HepG2 (cell line): ENCODE results near the gene COQ9. TPM values are rescaled to one million over a fixed set of nuclear protein-coding genes. Genes with fewer than 3 reads are reported as not detected.

ENCODE experiments used
- ARID4A ChIP-seq: sonication (generic); formaldehyde crosslinking; IDR thresholded peaks from 2 replicates; pipeline ENCODE4 v1.5.0; 2020; ENCODE audit warnings: mild to moderate bottlenecking, missing genetic modification reagents, borderline replicate concordance
- ARNT2 ChIP-seq: sonication (generic); formaldehyde crosslinking; IDR thresholded peaks from 2 replicates; pipeline ENCODE4 v1.8.0; 2022; ENCODE audit warnings: mild to moderate bottlenecking, low read depth, missing genetic modification reagents, moderate library complexity
- CBX2 ChIP-seq, 2 experiments: fragments of 200-600 bp in 1 of 2; sonication (generic); formaldehyde crosslinking in 1 of 2; IDR thresholded peaks; 2 replicates each; pipeline versions ENCODE4 v1.7.0 to v1.8.1; 2018 to 2022; ENCODE audit warnings: low read depth in 2 of 2, low read length in 1 of 2, mild to moderate bottlenecking in 1 of 2, missing genetic modification reagents in 1 of 2
- CEBPB ChIP-seq: IDR thresholded peaks from 2 replicates; pipeline ENCODE4 v1.6.1; 2011; ENCODE audit warnings: low read depth, low read length, improper control_type of control experiment, borderline replicate concordance
- MEF2D ChIP-seq: sonication (generic); formaldehyde crosslinking; IDR thresholded peaks from 2 replicates; pipeline ENCODE4 v1.5.1; 2020; ENCODE audit warnings: mild to moderate bottlenecking, missing genetic modification reagents
- NFKB2 ChIP-seq: sonication (generic); formaldehyde crosslinking; IDR thresholded peaks from 2 replicates; pipeline ENCODE4 v1.4.0; 2020; ENCODE audit warnings: missing genetic modification reagents, borderline replicate concordance
- NONO ChIP-seq, 2 experiments: fragments of 450-650 bp in 1 of 2; sonication (generic) in 1 of 2; formaldehyde crosslinking in 1 of 2; IDR thresholded peaks in 1 of 2; conservative IDR thresholded peaks in 1 of 2; 2 replicates each; pipeline versions ENCODE4 v1.6.1 to v1.8.0; 2017 to 2022; ENCODE audit warnings: mild to moderate bottlenecking in 1 of 2, missing genetic modification reagents in 1 of 2, moderate library complexity in 1 of 2
- NR2C2 ChIP-seq: sonication (generic); formaldehyde crosslinking; IDR thresholded peaks from 2 replicates; pipeline ENCODE4 v1.4.0; 2020; ENCODE audit warnings: missing genetic modification reagents, mild to moderate bottlenecking, moderate library complexity, borderline replicate concordance
- RBM39 ChIP-seq: fragments of 200-400 bp; formaldehyde crosslinking; IDR thresholded peaks from one replicate; pipeline ENCODE4 v1.6.1; 2018; ENCODE audit warnings: antibody characterized with exemption, mild to moderate bottlenecking, low read depth, low read length; ENCODE audit not compliant: poor library complexity, severe bottlenecking
- SKIL ChIP-seq: sonication (generic); formaldehyde crosslinking; IDR thresholded peaks from 2 replicates; pipeline ENCODE4 v1.8.0; 2022; ENCODE audit warnings: missing genetic modification reagents, mild to moderate bottlenecking, moderate library complexity, borderline replicate concordance
- SOX5 ChIP-seq: IDR thresholded peaks from 2 replicates; pipeline ENCODE4 v1.6.1; 2016; ENCODE audit warnings: borderline replicate concordance
- TBP ChIP-seq: sonication (generic); formaldehyde crosslinking; IDR thresholded peaks from 2 replicates; pipeline ENCODE4 v1.5.0; 2020; ENCODE audit warnings: missing genetic modification reagents
- ZBTB7A ChIP-seq: sonication (generic); formaldehyde crosslinking; IDR thresholded peaks from 2 replicates; pipeline ENCODE4 v1.8.0; 2022; ENCODE audit warnings: mild to moderate bottlenecking, missing genetic modification reagents
- ZNF121 ChIP-seq: sonication (generic); formaldehyde crosslinking; IDR thresholded peaks from 2 replicates; pipeline ENCODE4 v1.5.0; 2020; ENCODE audit warnings: mild to moderate bottlenecking, missing genetic modification reagents
- ZNF543 ChIP-seq: sonication (generic); formaldehyde crosslinking; IDR thresholded peaks from 2 replicates; pipeline ENCODE4 v1.4.0; 2020; ENCODE audit warnings: mild to moderate bottlenecking, missing genetic modification reagents
- polyA plus RNA-seq, 8 experiments: library from polyadenylated mRNA; depleted of rRNA in 3 of 8; stranded (reverse) in 7 of 8; unstranded in 1 of 8; fragments of >200 nt; fragmentation: Illumina TruSeq in 4 of 8; extraction: Trizol in 4 of 8; gene quantifications; 2 replicates each; pipeline versions ENCODE4 v1.2.1 to v1.2.3, GENCODE V29; 2011 to 2016; ENCODE audit warnings: low read depth in 4 of 8, missing spikeins in 1 of 8, mixed read lengths in 1 of 8; ENCODE audit not compliant: insufficient read depth in 1 of 8
- total RNA-seq, 5 experiments: library from RNA; depleted of rRNA; stranded (reverse); fragments of >200 nt; fragmentation: Illumina TruSeq; extraction: Trizol; gene quantifications; 2 replicates each; pipeline ENCODE4 v1.2.3, GENCODE V29; 2016; ENCODE audit warnings: low read depth in 1 of 5
- TF ChIP-seq, protein P1 (sequence below): sonication (generic); formaldehyde crosslinking; IDR thresholded peaks from 2 replicates; pipeline ENCODE4 v1.4.0; 2020; ENCODE audit warnings: mild to moderate bottlenecking, missing genetic modification reagents, borderline replicate concordance

The COQ9 gene
- total and polyA plus RNA-seq, 2 of the 13 experiments (the other 11 are each of a cell fraction or from before 2014, with no cell fraction given): 57.5 to 108 TPM

DNA sequence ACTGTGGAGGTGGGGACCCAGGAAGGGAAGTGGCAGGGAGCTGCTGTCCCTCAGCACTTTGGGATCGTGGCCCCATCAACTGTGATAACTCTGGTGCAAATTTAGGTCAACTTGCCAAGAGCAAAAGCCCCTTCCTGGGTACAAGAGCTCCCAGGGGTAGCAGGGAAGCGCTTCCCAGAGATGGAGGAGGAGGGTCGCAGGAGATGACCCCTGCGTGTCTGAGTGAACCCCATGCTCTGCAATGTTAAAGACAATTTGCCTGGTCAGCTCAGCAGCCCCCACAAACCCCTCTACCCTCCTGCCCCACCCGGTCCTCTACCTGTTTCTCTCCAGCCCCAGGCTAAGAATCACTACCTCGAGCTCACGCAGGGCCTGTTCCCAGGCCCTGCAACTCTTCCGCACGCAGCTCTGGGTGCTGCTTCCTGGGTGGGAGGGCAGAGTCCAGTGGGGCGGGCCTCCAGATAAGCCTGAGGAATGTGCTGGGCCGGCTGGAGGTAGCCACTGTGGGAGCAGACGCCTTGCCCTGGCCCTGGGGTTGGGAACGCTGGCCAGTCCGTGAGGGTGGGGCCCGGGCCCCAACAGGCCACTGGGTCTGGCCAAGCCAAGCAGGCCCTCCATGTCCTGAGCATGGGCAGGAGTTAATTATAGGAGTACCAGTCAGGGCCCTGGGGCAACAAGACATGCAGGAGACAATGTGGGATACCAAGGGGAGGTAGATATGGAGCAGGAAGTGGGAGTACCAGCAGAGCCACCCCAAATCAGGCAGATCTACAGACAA is 32.9 kb downstream of the COQ9 start (continued):
- TF ChIP-seq SOX5 (CRISPR knock-in tag) (peak; percentile 55; the same call in 1 of the 2 replicates), ARID4A (CRISPR knock-in tag) (peak; percentile 71; the same call in 1 of the 2 replicates), CBX2 (IDR thresholded peaks at IDR 0.05; ENCODE audit: low read depth, low read length) (no peak), CBX2 (CRISPR knock-in tag; IDR thresholded peaks at IDR 0.05; ENCODE audit: low read depth) (0 out of 2 replicates have a peak, but pooled peaks have one; percentile 29), ARNT2 (CRISPR knock-in tag) (peak; percentile 53; the same call in 1 of the 2 replicates), SKIL (peak; percentile 77), NONO (IDR thresholded peaks at IDR 0.05) (no peak), NONO (CRISPR knock-in tag; conservative IDR thresholded peaks at IDR 0.05) (peak; percentile 77), MEF2D (no peak), RBM39 (peak; percentile 81), CEBPB (no peak), ZBTB7A (CRISPR knock-in tag) (no peak), NFKB2 (CRISPR knock-in tag) (no peak), ZNF121 (CRISPR knock-in tag) (peak; percentile 91), TBP (CRISPR knock-in tag) (no peak), ZNF543 (0 out of 2 replicates have a peak, but pooled peaks have one; percentile 44), NR2C2 (CRISPR knock-in tag) (peak; percentile 65; the same call in 1 of the 2 replicates)
- TF ChIP-seq, protein P1, sequence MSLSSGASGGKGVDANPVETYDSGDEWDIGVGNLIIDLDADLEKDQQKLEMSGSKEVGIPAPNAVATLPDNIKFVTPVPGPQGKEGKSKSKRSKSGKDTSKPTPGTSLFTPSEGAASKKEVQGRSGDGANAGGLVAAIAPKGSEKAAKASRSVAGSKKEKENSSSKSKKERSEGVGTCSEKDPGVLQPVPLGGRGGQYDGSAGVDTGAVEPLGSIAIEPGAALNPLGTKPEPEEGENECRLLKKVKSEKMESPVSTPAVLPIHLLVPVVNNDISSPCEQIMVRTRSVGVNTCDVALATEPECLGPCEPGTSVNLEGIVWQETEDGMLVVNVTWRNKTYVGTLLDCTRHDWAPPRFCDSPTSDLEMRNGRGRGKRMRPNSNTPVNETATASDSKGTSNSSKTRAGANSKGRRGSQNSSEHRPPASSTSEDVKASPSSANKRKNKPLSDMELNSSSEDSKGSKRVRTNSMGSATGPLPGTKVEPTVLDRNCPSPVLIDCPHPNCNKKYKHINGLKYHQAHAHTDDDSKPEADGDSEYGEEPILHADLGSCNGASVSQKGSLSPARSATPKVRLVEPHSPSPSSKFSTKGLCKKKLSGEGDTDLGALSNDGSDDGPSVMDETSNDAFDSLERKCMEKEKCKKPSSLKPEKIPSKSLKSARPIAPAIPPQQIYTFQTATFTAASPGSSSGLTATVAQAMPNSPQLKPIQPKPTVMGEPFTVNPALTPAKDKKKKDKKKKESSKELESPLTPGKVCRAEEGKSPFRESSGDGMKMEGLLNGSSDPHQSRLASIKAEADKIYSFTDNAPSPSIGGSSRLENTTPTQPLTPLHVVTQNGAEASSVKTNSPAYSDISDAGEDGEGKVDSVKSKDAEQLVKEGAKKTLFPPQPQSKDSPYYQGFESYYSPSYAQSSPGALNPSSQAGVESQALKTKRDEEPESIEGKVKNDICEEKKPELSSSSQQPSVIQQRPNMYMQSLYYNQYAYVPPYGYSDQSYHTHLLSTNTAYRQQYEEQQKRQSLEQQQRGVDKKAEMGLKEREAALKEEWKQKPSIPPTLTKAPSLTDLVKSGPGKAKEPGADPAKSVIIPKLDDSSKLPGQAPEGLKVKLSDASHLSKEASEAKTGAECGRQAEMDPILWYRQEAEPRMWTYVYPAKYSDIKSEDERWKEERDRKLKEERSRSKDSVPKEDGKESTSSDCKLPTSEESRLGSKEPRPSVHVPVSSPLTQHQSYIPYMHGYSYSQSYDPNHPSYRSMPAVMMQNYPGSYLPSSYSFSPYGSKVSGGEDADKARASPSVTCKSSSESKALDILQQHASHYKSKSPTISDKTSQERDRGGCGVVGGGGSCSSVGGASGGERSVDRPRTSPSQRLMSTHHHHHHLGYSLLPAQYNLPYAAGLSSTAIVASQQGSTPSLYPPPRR (CRISPR knock-in tag): peak; percentile 70
